GM10266 (cell line): ENCODE data around the gene B3GAT1.

Source experiments
- DNase-seq: peaks from one replicate; pipeline ENCODE4 v3.0.0; 2012; ENCODE audit errors: extremely low spot score
- TF ChIP-seq, protein P1 (sequence below): IDR thresholded peaks from 2 replicates; pipeline ENCODE4 v1.5.1; 2012; ENCODE audit warnings: mild to moderate bottlenecking, low read depth; ENCODE audit not compliant: control insufficient read depth, insufficient read depth; ENCODE audit errors: missing control alignments

The B3GAT1 gene

DNA sequence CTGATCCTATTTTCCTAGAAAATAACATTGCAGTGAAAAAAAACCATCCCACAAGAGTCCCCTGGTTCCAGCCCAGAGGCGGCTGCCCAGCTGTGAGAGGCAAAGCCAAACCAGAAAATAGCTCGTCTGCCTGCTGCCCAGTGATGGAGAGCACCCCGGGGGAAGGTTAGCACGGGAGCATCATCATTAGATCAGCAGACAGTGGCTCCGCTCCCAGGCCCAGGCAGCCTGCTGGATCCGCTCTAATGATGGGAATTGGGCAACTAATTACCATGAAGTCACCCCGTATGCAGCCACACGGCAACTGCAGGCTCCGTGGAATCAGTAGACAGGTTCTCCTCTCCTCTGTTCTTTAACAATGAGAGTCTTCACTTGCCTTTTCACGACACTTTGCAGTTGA, 17.1 kb upstream of the B3GAT1 start:
- no peak for DNase-seq

DNA sequence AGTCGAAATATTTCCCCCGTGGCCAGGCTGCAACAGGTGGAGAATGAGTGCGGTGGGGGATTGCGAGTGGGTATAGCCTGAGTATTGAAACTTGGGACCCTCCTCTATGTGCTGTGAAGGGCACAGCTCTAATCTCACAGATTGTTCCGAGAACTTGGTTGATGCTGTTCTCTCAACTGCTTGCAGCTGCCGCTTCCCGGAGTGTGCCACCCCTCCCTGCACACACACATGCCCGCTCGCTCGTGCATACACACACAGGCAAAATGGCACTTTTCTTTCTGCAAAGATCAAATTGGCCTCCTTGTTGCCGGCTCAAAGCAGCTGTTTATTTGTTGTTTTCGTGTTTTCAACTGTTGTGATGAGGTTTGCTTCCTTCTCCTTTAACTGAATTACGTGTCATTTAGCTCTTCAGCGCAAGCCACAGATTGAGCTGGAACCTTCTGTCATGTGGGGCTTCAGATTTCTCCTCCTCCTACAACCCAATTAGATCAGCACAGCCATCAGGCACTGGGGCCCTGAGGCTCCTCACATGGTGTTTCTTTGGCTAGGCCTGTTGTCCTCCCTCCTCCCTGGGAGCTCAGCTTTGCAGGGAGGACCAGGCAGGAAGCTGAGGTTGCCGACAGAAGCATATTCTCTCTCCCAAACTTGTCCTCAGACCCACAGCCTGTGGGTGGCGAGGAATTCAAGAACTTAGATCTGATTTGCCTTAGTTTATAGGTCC, 13.9 kb upstream of the B3GAT1 start:
- no peak for DNase-seq
- TF ChIP-seq, protein P1, sequence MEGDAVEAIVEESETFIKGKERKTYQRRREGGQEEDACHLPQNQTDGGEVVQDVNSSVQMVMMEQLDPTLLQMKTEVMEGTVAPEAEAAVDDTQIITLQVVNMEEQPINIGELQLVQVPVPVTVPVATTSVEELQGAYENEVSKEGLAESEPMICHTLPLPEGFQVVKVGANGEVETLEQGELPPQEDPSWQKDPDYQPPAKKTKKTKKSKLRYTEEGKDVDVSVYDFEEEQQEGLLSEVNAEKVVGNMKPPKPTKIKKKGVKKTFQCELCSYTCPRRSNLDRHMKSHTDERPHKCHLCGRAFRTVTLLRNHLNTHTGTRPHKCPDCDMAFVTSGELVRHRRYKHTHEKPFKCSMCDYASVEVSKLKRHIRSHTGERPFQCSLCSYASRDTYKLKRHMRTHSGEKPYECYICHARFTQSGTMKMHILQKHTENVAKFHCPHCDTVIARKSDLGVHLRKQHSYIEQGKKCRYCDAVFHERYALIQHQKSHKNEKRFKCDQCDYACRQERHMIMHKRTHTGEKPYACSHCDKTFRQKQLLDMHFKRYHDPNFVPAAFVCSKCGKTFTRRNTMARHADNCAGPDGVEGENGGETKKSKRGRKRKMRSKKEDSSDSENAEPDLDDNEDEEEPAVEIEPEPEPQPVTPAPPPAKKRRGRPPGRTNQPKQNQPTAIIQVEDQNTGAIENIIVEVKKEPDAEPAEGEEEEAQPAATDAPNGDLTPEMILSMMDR, result no peak

More for the DNA sequence above, 17.1 kb upstream of the B3GAT1 start:
- TF ChIP-seq, protein P1, result no peak

DNA sequence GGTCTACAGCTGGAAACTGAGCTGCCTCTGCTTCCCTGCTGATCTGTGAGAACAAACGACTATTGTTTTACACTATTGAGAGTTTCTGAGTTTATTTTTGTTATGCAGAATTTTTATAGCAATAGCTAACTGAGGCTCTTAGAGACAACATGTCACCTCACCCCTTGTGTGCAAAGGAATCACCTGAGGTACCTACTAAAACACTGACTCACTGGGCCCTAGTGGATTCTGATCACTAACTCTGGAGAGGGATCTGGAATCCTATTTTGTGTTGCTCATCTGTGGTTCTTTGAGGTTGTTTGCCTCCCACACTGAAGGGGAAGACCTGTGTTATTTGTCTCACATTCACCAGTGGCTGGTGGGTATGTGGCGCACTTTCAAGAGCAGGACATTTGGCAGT, 13.4 kb upstream of the B3GAT1 start:
- TF ChIP-seq, protein P1, result no peak
- DNase-seq, result no peak

DNA sequence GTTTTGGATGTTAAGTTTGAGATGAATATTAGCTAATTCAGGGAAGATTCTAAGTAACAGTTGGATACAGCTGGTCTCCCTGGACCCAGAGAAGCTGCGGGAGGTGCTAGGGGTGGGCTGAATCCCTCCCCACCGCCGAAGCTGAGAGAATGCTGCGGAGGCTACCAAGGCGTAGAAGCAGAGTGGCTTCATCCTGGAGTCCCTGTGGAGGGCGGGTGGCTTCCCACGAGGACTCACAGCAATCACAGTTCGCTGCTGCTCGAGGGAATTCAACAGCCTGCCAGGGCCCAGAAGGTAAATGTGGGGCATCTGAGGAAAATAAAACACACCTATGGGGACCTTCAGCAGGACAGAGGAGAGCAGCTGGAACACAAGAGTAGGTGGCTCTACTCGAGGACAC, 11.1 kb upstream of the B3GAT1 start:
- DNase-seq, result no peak
- TF ChIP-seq, protein P1, result no peak

DNA sequence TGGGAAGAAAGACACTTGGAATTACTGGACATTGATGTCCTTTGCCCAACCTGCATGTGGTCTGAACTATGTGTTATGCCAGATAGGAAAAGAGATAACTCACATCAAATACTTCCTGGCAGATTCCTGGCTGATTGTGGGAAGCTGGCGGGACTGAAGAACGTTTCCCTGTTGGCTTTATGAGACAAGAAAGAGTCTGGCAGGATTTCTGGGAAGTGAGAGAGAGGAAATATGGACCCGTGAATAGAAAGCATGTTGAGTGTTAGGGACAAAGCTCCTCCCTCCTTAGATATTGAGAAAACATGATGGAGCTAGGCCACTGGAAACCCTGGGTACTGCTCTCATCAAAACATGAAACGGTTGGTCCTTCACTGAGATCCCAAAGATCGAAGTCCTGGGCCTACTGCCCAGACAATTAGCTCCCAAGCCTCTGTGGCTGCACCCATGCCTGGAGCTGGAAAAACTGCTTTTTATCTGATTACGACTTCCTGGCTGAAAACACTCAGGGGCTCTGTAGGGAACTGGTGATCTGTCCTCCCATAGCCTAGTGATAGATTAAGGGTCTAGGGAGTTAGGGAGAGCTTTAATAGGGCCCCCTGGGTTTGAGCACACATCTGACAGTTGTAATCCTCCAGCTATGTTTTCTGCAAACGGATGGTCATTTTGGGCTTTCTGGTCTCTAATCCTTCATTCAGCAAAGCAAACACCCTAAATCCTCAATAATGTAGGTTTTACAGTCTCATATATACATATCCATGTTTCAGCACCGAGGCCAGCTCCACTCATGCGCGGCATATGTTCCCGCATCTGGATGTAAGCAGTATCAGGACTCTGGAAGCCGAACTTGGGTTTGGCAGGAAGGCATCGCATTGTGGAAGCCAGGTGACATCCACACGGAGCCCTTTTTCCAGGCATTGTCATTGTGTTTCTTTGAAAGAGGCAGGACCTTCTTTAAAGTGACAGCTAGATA, 6.1 kb upstream of the B3GAT1 start:
- no peak for DNase-seq
- TF ChIP-seq, protein P1, result no peak

DNA sequence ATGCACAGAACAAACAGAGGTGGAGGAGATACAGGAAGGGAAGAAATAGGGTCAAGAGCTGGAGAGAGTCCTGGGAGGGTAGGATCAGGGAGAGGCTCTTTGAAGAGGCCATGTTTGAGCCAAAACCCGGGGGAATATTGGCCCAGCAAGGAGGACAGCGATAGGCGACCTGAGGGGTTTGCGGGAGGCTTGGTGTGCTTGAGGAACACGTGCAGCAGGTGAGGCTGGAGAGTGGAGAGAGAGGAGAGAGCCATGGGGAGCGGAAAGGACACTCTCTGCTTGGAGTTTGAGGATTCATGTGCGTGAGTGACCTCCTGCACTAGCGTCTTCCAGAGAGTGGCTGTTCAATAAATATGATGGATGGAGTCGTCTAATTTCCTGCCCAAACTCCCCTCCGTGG, 4.7 kb upstream of the B3GAT1 start:
- DNase-seq, result no peak
- TF ChIP-seq, protein P1, result no peak
